HG02798 (cell line): Measurements from ENCODE around the gene SNX9.
"Not testable (repeated sequence)": the region's sequence is repeated elsewhere in the genome, so short reads cannot be mapped to it uniquely, and the experiment has no call there.

Experiments used
- ATAC-seq: cut with Tn5 transposase; IDR thresholded peaks from one replicate; pipeline ENCODE4 v1.9.1; 2021; ENCODE audit warnings: mild to moderate bottlenecking; ENCODE audit not compliant: unreplicated experiment, poor library complexity

The SNX9 gene

GRCh38 chr6:157967020-157967419 is 144.0 kb downstream of the SNX9 start:
- no peak for ATAC-seq

GRCh38 chr6:157967486-157967885 is 144.4 kb downstream of the SNX9 start:
- no peak for ATAC-seq

GRCh38 chr6:157972177-157972576 is 149.1 kb downstream of the SNX9 start:
- not testable (repeated sequence) for ATAC-seq

GRCh38 chr6:157974341-157974894 is 151.4 kb downstream of the SNX9 start:
- no peak for ATAC-seq

GRCh38 chr6:157974967-157975366 is 151.9 kb downstream of the SNX9 start:
- ATAC-seq: no peak

GRCh38 chr6:157975456-157975855 is 152.4 kb downstream of the SNX9 start:
- ATAC-seq: no peak

GRCh38 chr6:157976345-157977175 is 153.5 kb downstream of the SNX9 start:
- ATAC-seq: no peak

GRCh38 chr6:157977176-157977804 is 154.2 kb downstream of the SNX9 start:
- ATAC-seq: no peak

- no peak for ATAC-seq
Observed at GRCh38 chr6:157978021-157978783, 155.2 kb downstream of the SNX9 start.

GRCh38 chr6:157980288-157981131 is 157.5 kb downstream of the SNX9 start:
- no peak for ATAC-seq

- ATAC-seq: peak; percentile 21
Observed at GRCh38 chr6:157981132-157981394, 158.0 kb downstream of the SNX9 start.

- peak; percentile 83 for ATAC-seq
Observed at GRCh38 chr6:157981395-157982101, 158.5 kb downstream of the SNX9 start, which contains the start of gene SYNJ2. Gene SYNJ2, plus strand, starts transcription at chr6:157981863. Its CDS starts 99 bp downstream, at chr6:157981962.

- ATAC-seq: peak; percentile 30
Observed at GRCh38 chr6:157982102-157982562, 159.1 kb downstream of the SNX9 start.

- ATAC-seq: no peak
Observed at GRCh38 chr6:157982563-157983405, 159.7 kb downstream of the SNX9 start.

GRCh38 chr6:157983406-157984119 is 160.5 kb downstream of the SNX9 start:
- ATAC-seq: no peak

- ATAC-seq: no peak
Observed at GRCh38 chr6:157984128-157984527, 161.1 kb downstream of the SNX9 start.

- no peak for ATAC-seq
Observed at GRCh38 chr6:157984686-157985225, 161.7 kb downstream of the SNX9 start.
